ENCODE data around the gene PRPF18. TPM values are rescaled to one million over a fixed set of nuclear protein-coding genes. Genes with fewer than 3 reads are reported as not detected.

The PRPF18 gene
- total RNA-seq, 1 donor from 2014 or later: 44.5 TPM

DNA sequence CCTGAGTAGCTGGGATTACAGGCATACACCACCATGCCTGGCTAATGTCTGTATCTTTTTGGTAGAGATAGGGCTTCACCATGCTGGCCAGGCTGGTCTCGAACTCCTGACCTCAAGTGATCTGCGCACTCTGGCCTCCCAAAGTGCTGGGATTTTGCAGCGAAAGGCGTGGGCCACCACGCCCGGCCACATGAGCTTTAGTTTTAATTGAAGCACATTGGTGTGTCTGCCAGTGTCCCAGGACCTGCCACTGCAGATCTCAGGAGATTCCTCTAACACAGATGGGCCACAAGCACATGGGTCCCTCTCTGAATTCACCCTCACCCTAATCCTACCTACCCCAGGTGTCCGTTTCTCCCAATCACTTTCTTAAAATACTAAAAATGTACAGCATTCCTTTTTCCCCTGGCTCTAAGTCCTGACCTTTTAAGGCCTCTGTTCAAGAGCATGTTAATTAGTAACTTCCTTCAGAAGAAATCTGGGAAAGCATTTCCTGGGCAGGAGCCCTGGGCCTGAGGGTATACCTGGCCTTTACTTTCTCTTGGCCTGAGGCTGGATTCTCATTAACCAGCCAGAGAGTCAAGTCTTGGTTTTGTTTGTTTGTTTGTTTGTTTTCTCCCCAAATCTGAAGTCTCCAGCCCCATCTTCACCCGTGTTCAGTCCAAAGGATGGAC, 82.6 kb downstream of the PRPF18 start:
- DNase-seq: no peak

DNA sequence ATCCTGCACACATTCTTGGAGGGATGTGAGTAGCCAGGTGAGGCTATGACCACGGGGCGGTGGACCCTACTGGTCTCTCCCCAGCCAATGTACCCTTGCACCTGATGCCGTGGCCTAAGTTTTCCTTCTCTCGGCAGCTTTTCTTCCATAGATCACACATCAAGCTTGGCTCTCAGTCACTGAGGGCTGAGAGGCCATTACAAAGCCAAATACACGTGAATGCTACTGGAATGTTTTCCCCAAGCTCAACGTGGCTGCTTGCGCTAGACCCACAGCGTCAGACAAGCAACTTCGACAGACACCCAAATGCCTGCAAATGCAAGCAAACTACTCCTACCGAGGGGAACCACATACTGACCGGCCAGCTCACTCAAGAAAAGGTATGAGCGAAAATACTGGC, 83.1 kb downstream of the PRPF18 start:
- no peak for DNase-seq

DNA sequence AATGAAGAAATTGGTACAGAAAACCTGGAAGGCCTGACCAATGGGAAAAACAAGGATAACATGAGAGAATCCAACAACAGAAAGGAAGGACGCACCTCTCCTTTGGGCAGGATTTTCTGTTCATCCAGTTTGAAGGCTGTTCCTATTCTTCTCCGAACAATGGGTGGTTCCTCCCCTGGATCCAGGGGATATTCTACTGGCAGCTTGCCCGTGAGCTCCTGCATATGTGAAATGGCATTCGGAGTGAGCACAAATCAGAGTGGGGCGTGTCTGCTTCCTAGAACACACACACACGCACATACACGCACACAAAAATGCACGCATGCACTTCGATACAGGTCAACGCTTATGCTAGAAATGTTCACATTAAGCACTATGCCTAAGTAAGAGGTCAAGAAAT, 83.5 kb downstream of the PRPF18 start:
- DNase-seq: peak; percentile 43

DNA sequence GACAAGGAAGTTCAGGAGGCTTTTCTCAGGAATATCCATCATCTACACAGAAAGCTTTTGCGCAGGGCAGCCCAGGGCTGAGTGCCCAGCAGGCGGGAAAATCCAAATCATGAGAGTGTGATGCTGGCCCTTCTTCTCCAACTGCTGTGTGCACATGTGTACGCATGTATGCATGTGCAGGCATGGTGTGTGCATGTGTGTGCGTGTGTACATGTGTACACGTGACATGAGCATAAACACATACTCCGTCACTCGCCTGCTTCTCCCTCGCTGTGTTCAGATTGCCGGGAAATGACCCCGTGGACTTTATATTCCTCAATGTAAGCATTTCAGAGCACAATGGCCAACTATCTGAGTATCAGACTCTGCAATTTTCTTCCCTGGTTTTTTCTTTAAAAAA, 85.1 kb downstream of the PRPF18 start:
- no peak for DNase-seq

DNA sequence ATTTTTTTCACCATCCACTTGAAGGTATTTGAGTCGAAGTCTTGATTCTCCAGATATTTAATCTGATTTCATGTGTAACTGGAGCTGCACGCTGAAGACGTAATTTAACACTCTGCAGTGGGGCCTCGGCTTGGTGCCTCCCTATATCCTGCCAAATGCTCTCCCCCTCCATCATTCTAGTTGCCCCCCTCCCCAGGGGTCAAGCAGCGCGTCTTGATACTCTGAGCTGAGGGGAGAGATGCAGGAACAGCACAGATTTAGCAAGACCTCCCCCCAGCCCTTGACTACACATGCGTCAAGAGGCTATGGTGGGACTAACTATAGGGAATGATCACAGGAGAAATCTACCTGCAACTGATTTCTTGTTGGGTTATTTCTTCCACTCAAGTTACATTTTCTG, 85.8 kb downstream of the PRPF18 start:
- peak; percentile 74 for DNase-seq

DNA sequence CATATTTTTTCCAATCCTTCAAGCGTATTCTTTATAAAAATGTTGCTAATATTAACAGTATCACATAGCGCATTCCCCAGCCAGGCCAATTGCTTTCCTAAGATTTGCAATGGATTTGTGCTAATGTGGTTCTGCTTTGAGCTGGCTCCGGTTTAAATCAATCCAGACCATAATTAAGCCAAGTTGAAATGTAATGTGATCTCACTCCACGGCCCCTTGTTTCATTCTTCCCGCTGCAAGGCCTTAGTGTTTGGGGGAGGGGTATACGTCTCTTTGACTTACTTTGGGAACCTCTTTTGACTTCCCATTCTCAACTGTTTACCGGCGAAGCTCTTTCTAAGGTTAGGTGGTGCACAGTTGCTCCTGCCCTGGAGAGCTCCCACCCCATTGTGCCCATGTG, 86.4 kb downstream of the PRPF18 start:
- DNase-seq: peak; percentile 91

DNA sequence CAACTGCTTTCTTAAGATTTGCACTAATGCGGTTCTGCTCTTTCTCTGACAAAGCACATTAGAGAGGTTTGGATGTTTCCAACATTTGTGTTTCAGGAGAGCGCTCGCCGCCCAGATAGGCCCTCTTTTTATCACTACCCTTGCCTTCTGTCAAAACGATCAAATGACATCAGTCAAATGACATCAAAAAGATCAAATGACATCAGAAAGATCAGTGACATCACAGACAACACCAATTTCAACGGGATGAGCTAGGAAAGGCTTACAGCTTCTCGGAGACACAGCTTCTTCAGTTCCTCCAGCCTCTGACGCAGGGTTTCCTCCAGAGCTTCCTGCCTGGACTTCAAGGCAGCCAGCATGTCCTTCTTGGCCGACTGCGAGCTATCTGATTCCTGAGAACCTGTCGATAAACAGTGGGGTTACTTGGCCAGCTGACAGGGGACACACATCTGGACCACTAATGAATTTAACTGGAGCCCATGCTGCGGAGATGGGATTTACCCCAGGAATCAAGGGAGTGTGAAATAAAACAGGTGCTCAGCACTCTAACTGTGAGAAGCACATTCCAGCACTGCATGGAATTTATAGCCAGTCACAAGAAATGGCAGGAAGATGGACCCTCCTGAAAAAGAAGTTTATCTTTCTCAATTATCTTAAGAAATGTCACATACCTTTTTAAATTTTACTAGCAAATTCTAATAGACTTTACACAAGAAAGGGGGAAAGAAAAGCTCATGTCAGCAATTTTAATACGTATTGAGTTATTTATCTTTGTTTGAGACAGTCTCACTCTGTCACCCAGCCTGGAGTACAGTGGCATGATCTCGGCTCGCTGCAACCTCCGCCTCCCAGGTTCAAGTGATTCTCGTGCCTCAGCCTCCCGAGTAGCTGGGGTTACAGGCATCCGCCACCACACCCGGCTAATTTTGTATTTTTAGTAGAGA, 88.2 kb downstream of the PRPF18 start:
- DNase-seq: peak; percentile 92

DNA sequence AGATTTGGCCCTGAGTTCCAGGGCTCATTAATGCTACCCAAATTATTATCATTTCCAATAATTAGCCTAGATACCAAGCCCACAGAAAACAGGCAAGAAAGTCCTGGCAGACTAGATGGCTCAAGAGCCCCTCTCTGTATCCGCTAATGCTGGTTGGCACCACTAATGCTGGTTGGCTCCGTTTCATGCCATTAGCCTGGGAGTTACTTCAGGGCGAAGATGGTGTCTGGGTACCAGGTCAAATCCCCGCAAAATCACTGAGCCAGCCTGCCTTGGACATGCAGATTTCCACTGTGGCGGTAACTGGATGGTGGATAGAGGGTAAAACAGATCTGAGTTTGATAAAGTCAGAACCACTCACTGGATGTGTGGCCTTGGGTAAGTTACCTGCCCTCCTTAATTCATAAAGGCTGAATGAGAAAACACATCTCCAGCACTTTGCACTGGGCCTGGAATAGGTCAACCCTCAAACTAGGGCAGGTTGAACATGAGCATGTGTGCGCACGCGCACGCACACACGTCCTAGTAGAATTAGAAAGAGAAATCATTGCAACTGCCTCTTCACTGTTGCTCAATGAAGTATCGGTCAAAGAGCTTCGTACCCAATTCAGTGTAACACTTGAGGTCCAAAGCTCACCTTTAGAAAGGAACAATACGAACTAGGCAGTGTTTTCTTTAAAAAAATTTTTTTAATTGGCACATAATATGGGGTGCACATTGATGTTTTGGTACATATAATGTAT, 91.5 kb downstream of the PRPF18 start:
- peak; percentile 57 for DNase-seq

Other genes starting within 250 kb of the PRPF18 start
- 56.5 TPM for gene SEPHS1, start 238.7 kb upstream of the PRPF18 start, total RNA-seq
- 5.1 TPM for gene BEND7, start 58.0 kb upstream of the PRPF18 start, total RNA-seq